ENCODE data around the gene MITF. TPM values are rescaled to one million over a fixed set of nuclear protein-coding genes. Genes with fewer than 3 reads are reported as not detected.

Gene MITF
- total and polyA plus RNA-seq, 12 donors = 15.1 to 101 (median 81.7) TPM

DNA sequence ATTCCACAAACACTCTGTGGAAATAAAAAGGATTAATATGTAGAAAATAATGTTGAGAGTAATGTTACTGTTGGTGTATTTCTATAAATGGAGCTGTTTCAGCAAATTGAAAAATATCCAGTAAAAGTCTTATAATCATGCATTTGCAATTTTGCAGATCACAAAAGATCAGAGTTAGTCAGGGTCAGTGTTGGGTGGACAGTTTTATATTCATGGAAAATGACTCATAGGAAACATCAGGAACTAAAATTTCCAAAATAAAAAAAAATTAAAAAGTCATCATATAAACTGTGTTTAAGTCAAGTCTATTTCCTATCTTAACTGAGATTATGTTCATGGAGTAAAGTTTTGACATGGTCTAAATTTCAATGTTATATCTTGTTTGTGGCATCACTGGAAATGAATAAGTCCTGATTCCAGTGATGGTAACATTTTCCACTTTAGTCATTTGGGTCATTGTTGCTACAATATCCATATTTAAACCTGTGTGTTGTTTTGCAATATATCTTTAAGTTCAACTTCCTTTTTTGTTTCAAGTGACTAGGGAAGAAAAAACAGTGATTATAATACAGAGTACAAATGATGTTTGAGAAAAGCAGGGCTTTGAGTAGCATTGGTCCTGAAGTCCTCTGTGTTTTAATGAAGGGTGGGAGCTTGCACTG, 37.8 kb downstream of the MITF start:
- no peak for TF ChIP-seq CTCF (IDR thresholded peaks at IDR 0.05)
- Histone ChIP-seq H3K36me3 (no peaks in the 10 kb centered on the region), H3K4me1 (peaks cover 0 to 59% (median 29%) of the 10 kb centered on the region in 9 donors), H3K9me3 (no peaks in the 10 kb centered on the region), H3K27ac (peak overlapping the region in 1 of 10 donors; percentile 46), H3K27me3 (no peaks in the 10 kb centered on the region), H3K4me3 (no peak overlapping the region)
- DNase-seq (no peak), ATAC-seq (no peak)
- intact Hi-C loops (cut with DNase I) = no loop called here

DNA sequence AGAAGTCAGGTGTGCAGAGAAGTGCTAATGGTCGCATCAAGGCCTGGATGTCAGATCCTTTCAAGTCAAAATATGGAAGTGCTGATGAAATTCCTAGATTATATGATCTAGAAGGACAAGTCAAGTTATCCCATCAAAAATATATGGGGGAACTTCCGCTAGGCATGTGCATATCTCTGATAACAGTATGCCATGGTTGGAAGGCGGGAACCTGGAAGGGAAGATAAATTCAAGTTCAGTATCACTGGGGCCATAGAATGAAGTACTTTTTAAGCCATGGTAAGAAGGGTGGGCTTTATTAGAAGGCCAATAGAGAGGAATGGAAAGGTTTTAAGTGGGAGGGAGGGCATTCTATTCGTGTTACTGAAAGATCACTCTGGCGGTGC, 38.3 kb downstream of the MITF start:
- intact Hi-C loops (cut with DNase I) = no loop called here
- no peak overlapping the region for H3K27ac ChIP-seq
- H3K4me1 ChIP-seq = peaks cover 0 to 57% (median 29%) of the 10 kb centered on the region in 9 donors
- ATAC-seq = no peak
- no peak for DNase-seq
- 91 to 93% methylated on average over 5 of the region's 5 CpGs for WGBS, 2 donors
- no peaks in the 10 kb centered on the region for H3K27me3 ChIP-seq
- TF ChIP-seq CTCF (IDR thresholded peaks at IDR 0.05) = no peak
- H3K36me3 ChIP-seq = no peaks in the 10 kb centered on the region
- no peaks in the 10 kb centered on the region for H3K9me3 ChIP-seq
- H3K4me3 ChIP-seq = no peak overlapping the region

DNA sequence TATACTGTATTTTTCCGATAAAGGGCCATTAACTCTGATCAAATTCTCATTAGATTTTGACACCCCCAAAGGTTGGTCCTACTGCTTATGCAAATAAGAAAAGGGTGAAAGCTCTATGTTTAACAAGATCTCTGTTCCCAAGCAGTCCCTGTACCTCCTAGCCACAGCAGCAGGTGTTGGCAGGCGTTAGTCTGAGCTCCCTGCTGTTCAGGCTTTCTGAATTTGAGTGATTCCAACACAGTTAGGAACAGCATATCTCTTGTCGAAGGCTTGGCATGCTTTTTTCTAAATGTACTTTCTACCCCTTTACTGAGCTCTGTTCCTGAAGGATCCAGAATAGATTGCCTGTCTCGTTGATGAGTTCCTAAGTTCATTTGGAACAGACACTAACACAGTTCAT, 42.3 kb downstream of the MITF start:
- Histone ChIP-seq H3K9me3 (no peaks in the 10 kb centered on the region), H3K4me1 (peaks cover 12 to 64% (median 41%) of the 10 kb centered on the region in 9 donors), H3K36me3 (no peaks in the 10 kb centered on the region), H3K27me3 (no peaks in the 10 kb centered on the region), H3K4me3 (no peak overlapping the region), H3K27ac (peak overlapping the region in 3 of 10 donors; percentile 3 to 24 (median 20))
- intact Hi-C loops (cut with DNase I) = no loop called here
- ATAC-seq = peak in 3 of 8 donors; percentile 39 to 68 (median 49)
- no peak for TF ChIP-seq CTCF (IDR thresholded peaks at IDR 0.05)
- 50 to 69% methylated on average over 4 of the region's 4 CpGs for WGBS, 2 donors
- DNase-seq = no peak

DNA sequence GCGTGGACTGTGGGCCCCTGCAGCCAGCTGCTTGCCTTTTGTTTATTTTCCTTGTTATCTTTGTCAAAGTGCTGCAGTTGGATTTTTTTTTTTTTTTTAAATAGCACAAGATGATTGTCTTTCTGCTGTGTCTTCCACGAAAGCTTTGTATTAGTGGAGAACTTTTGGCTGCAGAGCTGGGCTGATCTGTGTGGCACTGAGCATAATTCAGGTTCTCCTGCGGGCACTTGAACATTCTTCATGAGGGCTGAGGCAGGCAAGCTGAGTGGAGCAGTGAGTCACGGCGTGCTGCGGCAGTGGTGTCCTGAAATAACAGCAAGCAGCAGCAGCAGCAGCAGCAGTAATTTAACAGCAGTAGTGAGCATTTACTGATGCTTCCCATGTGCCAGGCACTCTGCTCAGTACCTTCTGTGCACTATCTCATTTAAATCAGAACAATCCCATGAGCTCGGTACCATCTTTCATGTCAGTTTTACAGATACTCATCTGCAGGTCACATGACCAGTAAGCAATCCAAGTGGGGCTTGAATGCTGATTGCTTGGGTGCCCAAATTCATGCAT, 45.8 kb downstream of the MITF start:
- no peaks in the 10 kb centered on the region for H3K27me3 ChIP-seq
- H3K36me3 ChIP-seq = no peaks in the 10 kb centered on the region
- peak overlapping the region in 7 of 10 donors; percentile 7 to 63 (median 44) for H3K27ac ChIP-seq
- no peaks in the 10 kb centered on the region for H3K9me3 ChIP-seq
- intact Hi-C loops (cut with DNase I) = loop anchor here in 5 of 10 donors (5.0 kb wide), 3 partner anchors 38 to 48 kb away; partner anchors contain the start of gene MITF (in 1 of the 5)
- TF ChIP-seq CTCF (IDR thresholded peaks at IDR 0.05) = no peak
- ATAC-seq (peak; percentile 66 to 93 (median 84)), DNase-seq (peak; percentile 41 to 46)
- peaks cover 12 to 75% (median 41%) of the 10 kb centered on the region in 9 donors for H3K4me1 ChIP-seq
- 34 to 38% methylated on average over 7 of the region's 7 CpGs for WGBS, 2 donors
- no peak overlapping the region for H3K4me3 ChIP-seq
